H9 (cell line): Measurements from ENCODE around the gene DCAF6. TPM values are rescaled to one million over a fixed set of nuclear protein-coding genes. Genes with fewer than 3 reads are reported as not detected.
A peak's percentile ranks its signal among the peaks of the same experiment; 100 is the strongest.

Experiments
- DNase-seq: peaks from one replicate; pipeline ENCODE4 v3.0.0-alpha.2; 2017
- H2AFZ ChIP-seq: one replicate; pipeline ENCODE4 v1.6.1; 2013; ENCODE audit warnings: mild to moderate bottlenecking, low read length, control low read depth, moderate library complexity
- H2AK5ac ChIP-seq: 2 replicates; pipeline ENCODE4 v1.6.1; 2013; ENCODE audit warnings: low read length, control low read depth, mixed read lengths; ENCODE audit not compliant: insufficient read length
- H2BK120ac ChIP-seq: one replicate; pipeline ENCODE4 v1.6.1; 2013; ENCODE audit warnings: low read depth, mild to moderate bottlenecking, low read length, control low read depth, inconsistent platforms; ENCODE audit not compliant: poor library complexity, severe bottlenecking
- H2BK12ac ChIP-seq: 2 replicates; pipeline ENCODE4 v1.6.1; 2013; ENCODE audit warnings: low read length, control low read depth, mixed read lengths, low read depth; ENCODE audit not compliant: insufficient read length
- H2BK15ac ChIP-seq: 2 replicates; pipeline ENCODE4 v1.6.1; 2013; ENCODE audit warnings: low read depth, low read length, control low read depth
- H2BK20ac ChIP-seq: one replicate; pipeline ENCODE4 v1.6.1; 2013; ENCODE audit warnings: low read depth, mild to moderate bottlenecking, low read length, control low read depth, inconsistent platforms; ENCODE audit not compliant: poor library complexity, severe bottlenecking
- H2BK5ac ChIP-seq: 2 replicates; pipeline ENCODE4 v1.6.1; 2013; ENCODE audit warnings: low read length, control low read depth, mixed read lengths; ENCODE audit not compliant: insufficient read length
- H3K14ac ChIP-seq: 2 replicates; pipeline ENCODE4 v1.6.1; 2013; ENCODE audit warnings: low read length, control low read depth; ENCODE audit not compliant: insufficient read depth
- H3K18ac ChIP-seq: 2 replicates; pipeline ENCODE4 v1.6.1; 2013; ENCODE audit warnings: low read depth, mild to moderate bottlenecking, mixed read lengths, low read length, control low read depth; ENCODE audit not compliant: insufficient read length
- H3K23ac ChIP-seq: 2 replicates; pipeline ENCODE4 v1.6.1; 2013; ENCODE audit warnings: low read length, control low read depth, mixed read lengths, low read depth; ENCODE audit not compliant: insufficient read length
- H3K23me2 ChIP-seq: 2 replicates; pipeline ENCODE4 v1.6.1; 2013; ENCODE audit warnings: low read depth, mild to moderate bottlenecking, mixed read lengths, low read length, control low read depth; ENCODE audit not compliant: insufficient read length, poor library complexity, severe bottlenecking
- H3K27ac ChIP-seq: 2 replicates; pipeline ENCODE4 v1.5.1; 2013; ENCODE audit warnings: low read length, control low read depth, mixed read lengths, low read depth; ENCODE audit not compliant: insufficient read length
- H3K27me3 ChIP-seq: 2 replicates; pipeline ENCODE4 v1.6.1; 2013; ENCODE audit warnings: low read length, control low read depth, inconsistent platforms; ENCODE audit not compliant: insufficient read depth
- H3K4ac ChIP-seq: 2 replicates; pipeline ENCODE4 v1.6.1; 2013; ENCODE audit warnings: low read depth, mild to moderate bottlenecking, control low read depth, inconsistent platforms, low read length, moderate library complexity
- H3K4me1 ChIP-seq: 2 replicates; pipeline ENCODE4 v1.6.1; 2013; ENCODE audit warnings: low read length, control low read depth, inconsistent platforms; ENCODE audit not compliant: insufficient read depth
- H3K4me2 ChIP-seq: 2 replicates; pipeline ENCODE4 v1.6.1; 2013; ENCODE audit warnings: low read length, control low read depth, mixed read lengths; ENCODE audit not compliant: insufficient read length, insufficient read depth
- H3K56ac ChIP-seq: 2 replicates; pipeline ENCODE4 v1.6.1; 2013; ENCODE audit warnings: low read depth, mild to moderate bottlenecking, mixed read lengths, low read length, control low read depth; ENCODE audit not compliant: insufficient read length
- H3K79me1 ChIP-seq: 2 replicates; pipeline ENCODE4 v1.6.1; 2013; ENCODE audit warnings: low read depth, mild to moderate bottlenecking, moderate library complexity, low read length, control low read depth, inconsistent platforms; ENCODE audit not compliant: insufficient read depth, poor library complexity, severe bottlenecking
- H3K79me2 ChIP-seq: 2 replicates; pipeline ENCODE4 v1.6.1; 2013; ENCODE audit warnings: low read length, control low read depth, inconsistent platforms; ENCODE audit not compliant: insufficient read depth
- H3K9ac ChIP-seq: 2 replicates; pipeline ENCODE4 v1.6.1; 2013; ENCODE audit warnings: low read length, control low read depth, mixed read lengths; ENCODE audit not compliant: insufficient read length; ENCODE audit errors: extremely low read depth
- H3K9me3 ChIP-seq: one replicate; pipeline ENCODE4 v1.6.1; 2013; ENCODE audit warnings: low read depth, low read length, inconsistent platforms; ENCODE audit not compliant: control insufficient read depth
- H3T11ph ChIP-seq: one replicate; pipeline ENCODE4 v1.6.1; 2013; ENCODE audit warnings: mild to moderate bottlenecking, low read length, control low read depth, inconsistent platforms
- H4K20me1 ChIP-seq: one replicate; pipeline ENCODE4 v1.6.1; 2013; ENCODE audit not compliant: control insufficient read depth, insufficient read length, insufficient read depth
- H4K5ac ChIP-seq: 2 replicates; pipeline ENCODE4 v1.6.1; 2013; ENCODE audit warnings: low read depth, mild to moderate bottlenecking, mixed read lengths, low read length, control low read depth; ENCODE audit not compliant: insufficient read length
- H4K8ac ChIP-seq: replicated peaks from 2 replicates; pipeline ENCODE4 v1.6.1; 2013; ENCODE audit warnings: low read length, control low read depth, mixed read lengths, low read depth; ENCODE audit not compliant: insufficient read length
- H4K91ac ChIP-seq: 2 replicates; pipeline ENCODE4 v1.6.1; 2013; ENCODE audit warnings: low read depth, mild to moderate bottlenecking, moderate library complexity, mixed read lengths, low read length, control low read depth; ENCODE audit not compliant: insufficient read length
- H3K27ac Mint-ChIP-seq, 3 experiments: 2 replicates in 2 of 3; 3 replicates in 1 of 3; pipeline ENCODE4 v1.8.0; 2020 to 2021; ENCODE audit warnings: mixed read lengths in 3 of 3, mild to moderate bottlenecking in 1 of 3, moderate library complexity in 1 of 3
- H3K27me3 Mint-ChIP-seq: 2 replicates; pipeline ENCODE4 v1.8.0; 2021; ENCODE audit warnings: low read depth, mild to moderate bottlenecking, moderate library complexity, mixed read lengths
- H3K36me3 Mint-ChIP-seq, 3 experiments: 2 replicates in 2 of 3; 3 replicates in 1 of 3; pipeline ENCODE4 v1.8.0; 2020 to 2021; ENCODE audit warnings: low read depth in 3 of 3, mixed read lengths in 3 of 3; ENCODE audit not compliant: insufficient read depth in 1 of 3
- H3K4me1 Mint-ChIP-seq, 2 experiments: 2 replicates each; pipeline ENCODE4 v1.8.0; 2020; ENCODE audit warnings: mixed read lengths in 2 of 2
- H3K4me3 Mint-ChIP-seq, 2 experiments: 2 replicates in 1 of 2; 3 replicates in 1 of 2; pipeline ENCODE4 v1.8.0; 2020 to 2021; ENCODE audit warnings: mild to moderate bottlenecking in 2 of 2, mixed read lengths in 2 of 2, moderate library complexity in 1 of 2
- H3K9me3 Mint-ChIP-seq, 2 experiments: 2 replicates in 1 of 2; 3 replicates in 1 of 2; pipeline ENCODE4 v1.8.0; 2020; ENCODE audit warnings: mild to moderate bottlenecking in 2 of 2, mixed read lengths in 2 of 2, moderate library complexity in 1 of 2
- WGBS: extraction: QIAGEN DNeasy Blood & Tissue Kit; methylation state at CpG from one replicate; pipeline ENCODE4 v1.1.7; 2013; ENCODE audit warnings: missing lambda C conversion rate, low lambda C conversion rate, mixed read lengths; ENCODE audit not compliant: insufficient read length; ENCODE audit errors: extremely low coverage; 5-methylcytosine and 5-hydroxymethylcytosine counted together
- total RNA-seq: library from RNA; stranded (reverse); gene quantifications from 2 replicates; pipeline ENCODE4 v1.2.1, GENCODE V29; 2021
- TF ChIP-seq, protein P1 (sequence below): fragments of 200-600 bp; sonication (generic); conservative IDR thresholded peaks from 3 replicates; pipeline ENCODE4 v1.8.0; 2021; ENCODE audit warnings: antibody characterized with exemption, mild to moderate bottlenecking

DCAF6 gene
- total RNA-seq, 1 experiment from 2014 or later, result 16.0 TPM

DNA sequence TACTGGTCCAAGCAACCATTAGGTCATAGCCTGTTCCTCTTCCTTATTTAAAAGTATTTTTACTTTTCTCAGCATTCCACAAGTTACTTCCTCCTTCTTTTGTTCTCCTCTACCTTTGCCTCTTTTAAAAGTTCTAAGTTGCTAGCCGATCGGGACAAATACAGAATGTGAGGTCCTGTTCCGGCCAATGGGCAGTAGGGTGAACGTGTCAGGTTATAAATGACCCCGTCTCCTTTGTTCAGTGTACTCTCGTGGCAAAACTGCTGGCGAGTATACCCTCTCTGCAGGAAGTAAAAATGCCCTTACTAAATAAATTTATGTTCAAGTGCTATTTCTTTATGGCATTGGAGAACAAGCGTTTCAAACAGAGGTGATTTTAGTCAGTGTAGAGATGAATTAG is 25.1 kb upstream of the DCAF6 start:
- no CpG with 5 or more reads among the region's 8 CpGs for WGBS

More for the DNA sequence above, 25.1 kb upstream of the DCAF6 start:
- Histone ChIP-seq H3K4me1 (peaks cover 2% of the 10 kb centered on the region; the same call in 1 of the 2 replicates), H3K56ac (no peak overlapping the region), H4K5ac (no peak overlapping the region), H3K4ac (no peak overlapping the region), H3K9ac (no peak overlapping the region), H2AFZ (no peak overlapping the region), H3K4me2 (no peak overlapping the region), H2BK120ac (no peak overlapping the region), H2BK12ac (no peak overlapping the region), H4K8ac (no peak overlapping the region), H3K79me2 (no peaks in the 10 kb centered on the region), H3K79me1 (no peaks in the 10 kb centered on the region), H2BK20ac (no peak overlapping the region), H3K14ac (no peak overlapping the region), H3K9me3 (peaks cover 17% of the 10 kb centered on the region), H3K23me2 (no peaks in the 10 kb centered on the region), H3T11ph (no peak overlapping the region), H3K27ac (no peak overlapping the region), H4K20me1 (no peaks in the 10 kb centered on the region), H3K18ac (no peak overlapping the region), H4K91ac (no peak overlapping the region), H3K27me3 (no peaks in the 10 kb centered on the region), H2BK15ac (no peak overlapping the region), H3K23ac (no peak overlapping the region), H2BK5ac (no peak overlapping the region), H2AK5ac (no peak overlapping the region)
- Mint-ChIP-seq H3K4me3 (no peak overlapping the region), H3K36me3 (peaks cover 6 to 25% (median 15%) of the 10 kb centered on the region in 3 experiments), H3K27ac (0 out of 7 replicates have a peak overlapping the region, but pooled peaks of 1 of the 3 experiments have one; percentile 25), H3K4me1 (peaks cover 18 to 22% of the 10 kb centered on the region in 2 experiments), H3K27me3 (no peaks in the 10 kb centered on the region), H3K9me3 (peaks cover 15 to 23% of the 10 kb centered on the region in 2 experiments)
- TF ChIP-seq, protein P1, sequence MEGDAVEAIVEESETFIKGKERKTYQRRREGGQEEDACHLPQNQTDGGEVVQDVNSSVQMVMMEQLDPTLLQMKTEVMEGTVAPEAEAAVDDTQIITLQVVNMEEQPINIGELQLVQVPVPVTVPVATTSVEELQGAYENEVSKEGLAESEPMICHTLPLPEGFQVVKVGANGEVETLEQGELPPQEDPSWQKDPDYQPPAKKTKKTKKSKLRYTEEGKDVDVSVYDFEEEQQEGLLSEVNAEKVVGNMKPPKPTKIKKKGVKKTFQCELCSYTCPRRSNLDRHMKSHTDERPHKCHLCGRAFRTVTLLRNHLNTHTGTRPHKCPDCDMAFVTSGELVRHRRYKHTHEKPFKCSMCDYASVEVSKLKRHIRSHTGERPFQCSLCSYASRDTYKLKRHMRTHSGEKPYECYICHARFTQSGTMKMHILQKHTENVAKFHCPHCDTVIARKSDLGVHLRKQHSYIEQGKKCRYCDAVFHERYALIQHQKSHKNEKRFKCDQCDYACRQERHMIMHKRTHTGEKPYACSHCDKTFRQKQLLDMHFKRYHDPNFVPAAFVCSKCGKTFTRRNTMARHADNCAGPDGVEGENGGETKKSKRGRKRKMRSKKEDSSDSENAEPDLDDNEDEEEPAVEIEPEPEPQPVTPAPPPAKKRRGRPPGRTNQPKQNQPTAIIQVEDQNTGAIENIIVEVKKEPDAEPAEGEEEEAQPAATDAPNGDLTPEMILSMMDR, result no peak
- DNase-seq, result no peak
